Epithelial cell of proximal tubule (primary cell): ENCODE results near the gene GPC5. TPM values are rescaled to one million over a fixed set of nuclear protein-coding genes. Genes with fewer than 3 reads are reported as not detected.

ENCODE experiments used
- DNase-seq: peaks from one replicate; pipeline ENCODE4 v3.0.0-alpha.2; 2011; ENCODE audit warnings: low read depth
- H3K4me3 ChIP-seq: 2 replicates; pipeline ENCODE4 v1.5.1; 2011; ENCODE audit warnings: low read depth, mild to moderate bottlenecking, low read length
- CTCF ChIP-seq: conservative IDR thresholded peaks from 2 replicates; pipeline ENCODE4 v1.5.1; 2012; ENCODE audit warnings: low read depth, mild to moderate bottlenecking, low read length
- total RNA-seq: library from RNA; depleted of rRNA; stranded (reverse); fragments of >200 nt; gene quantifications from 2 replicates; pipeline ENCODE4 v1.2.3, GENCODE V29; 2015

The GPC5 gene
- total RNA-seq, 1 donor from 2014 or later: not detected

DNA sequence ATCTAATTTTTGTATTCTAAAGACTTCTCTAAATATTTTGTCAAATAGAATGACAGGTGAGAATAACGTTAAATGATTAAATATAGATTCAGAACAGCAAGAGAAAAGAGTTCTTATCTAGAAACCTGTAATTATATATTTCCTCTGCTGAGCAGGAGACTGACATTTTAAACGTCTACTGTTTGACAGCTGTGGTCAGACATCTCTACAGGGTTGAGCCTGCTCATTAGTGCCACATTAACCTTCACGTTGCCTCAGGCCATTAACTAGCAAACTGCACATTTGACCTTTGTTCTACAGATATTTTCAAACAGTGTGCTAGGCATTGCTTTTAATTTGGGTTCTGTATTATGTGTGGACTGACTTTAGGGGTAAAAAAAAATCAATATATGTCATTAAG is 347.5 kb downstream of the GPC5 start:
- no peak for TF ChIP-seq CTCF
- no peak for DNase-seq
- no peak overlapping the region for H3K4me3 ChIP-seq

GRCh38 chr13:91747186-91747585 is 348.8 kb downstream of the GPC5 start:
- TF ChIP-seq CTCF: no peak

GRCh38 chr13:91748416-91749089 is 350.1 kb downstream of the GPC5 start:
- no peak overlapping the region for H3K4me3 ChIP-seq
- TF ChIP-seq CTCF: no peak
- DNase-seq: no peak

More at GRCh38 chr13:91747186-91747585, 348.8 kb downstream of the GPC5 start:
- no peak overlapping the region for H3K4me3 ChIP-seq
- DNase-seq: no peak

DNA sequence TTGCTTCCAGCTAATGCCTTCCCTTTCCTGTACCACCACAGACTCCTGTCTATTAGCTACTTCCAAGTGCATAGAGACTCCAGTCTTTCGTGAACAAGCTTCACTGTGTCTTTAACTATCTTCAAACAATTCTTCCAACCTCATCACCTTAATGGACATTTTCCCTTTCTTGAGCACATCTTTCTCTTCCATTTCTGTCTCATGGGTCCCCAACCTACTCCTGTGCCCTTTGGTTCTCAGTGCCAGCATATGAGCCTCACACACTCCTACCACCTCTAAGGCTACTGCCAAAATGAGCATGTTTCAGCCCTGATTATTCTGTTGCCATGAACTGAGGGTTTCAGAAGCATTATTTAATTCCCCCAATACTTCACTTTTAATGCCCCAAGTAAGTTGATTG is 360.3 kb downstream of the GPC5 start:
- TF ChIP-seq CTCF: no peak
- DNase-seq: no peak
- H3K4me3 ChIP-seq: no peak overlapping the region

DNA sequence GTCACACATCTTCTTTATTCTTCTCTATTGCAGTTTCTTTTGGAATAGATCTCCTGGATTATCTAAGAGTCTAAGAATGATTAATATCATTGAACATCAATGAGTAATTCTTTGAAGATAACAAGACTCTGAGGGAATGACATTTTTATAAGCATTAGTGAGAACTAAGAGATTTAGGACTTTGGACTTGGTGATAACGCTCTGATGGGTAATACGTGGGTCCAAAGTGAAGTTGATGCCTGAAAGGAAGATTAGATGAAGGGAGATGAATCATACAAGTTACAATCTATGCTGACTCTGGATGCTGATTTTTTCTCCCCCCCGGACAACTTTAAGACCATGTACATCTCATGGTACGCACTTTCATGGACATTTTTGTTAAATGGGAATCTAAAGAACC is 364.5 kb downstream of the GPC5 start:
- no peak for DNase-seq
- TF ChIP-seq CTCF: no peak
- no peak overlapping the region for H3K4me3 ChIP-seq

DNA sequence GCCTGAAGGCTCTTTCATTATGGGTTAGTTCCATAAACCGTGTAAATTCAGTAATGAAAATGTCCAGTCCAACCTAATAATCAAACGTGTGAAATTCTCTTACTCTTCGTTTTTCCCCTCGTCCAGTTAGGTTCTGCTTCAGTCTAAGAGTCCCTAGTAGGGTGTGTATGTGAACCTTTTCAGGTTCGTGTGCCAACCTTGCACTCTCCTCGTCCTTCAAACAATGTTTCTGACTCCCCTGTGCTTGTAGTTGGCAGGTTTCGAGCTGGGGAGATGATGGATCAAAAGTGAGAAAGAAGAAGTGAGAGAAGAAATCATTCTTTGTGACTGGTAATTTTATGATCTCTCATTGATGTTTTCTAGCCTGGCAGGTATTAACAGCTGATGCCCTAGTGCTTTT is 366.1 kb downstream of the GPC5 start:
- no peak overlapping the region for H3K4me3 ChIP-seq
- TF ChIP-seq CTCF: no peak
- no peak for DNase-seq

DNA sequence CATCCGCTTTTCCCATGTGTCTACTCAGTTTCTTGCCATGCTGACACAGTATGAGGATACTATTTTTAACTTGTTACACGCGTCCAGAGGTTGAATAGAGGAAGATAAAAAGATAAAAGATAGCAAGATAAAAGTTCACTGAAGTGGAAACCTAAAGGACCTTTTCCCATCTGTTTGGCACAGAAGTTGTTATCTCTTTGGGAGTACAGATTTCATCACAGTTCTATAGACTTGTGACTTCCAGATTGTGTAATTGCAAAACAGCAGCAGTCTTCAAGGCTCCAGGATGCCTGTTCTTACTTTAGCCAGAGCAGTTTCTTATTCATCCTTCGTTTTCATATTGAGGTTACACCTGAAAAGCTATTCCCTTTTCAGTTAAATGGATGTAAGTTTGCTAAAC is 369.2 kb downstream of the GPC5 start:
- DNase-seq: no peak
- no peak for TF ChIP-seq CTCF
- H3K4me3 ChIP-seq: no peak overlapping the region
